B cell (primary cell): ENCODE data around the gene S100A13. TPM values are rescaled to one million over a fixed set of nuclear protein-coding genes. Genes with fewer than 3 reads are reported as not detected.
A peak's percentile ranks its signal among the peaks of the same experiment; 100 is the strongest.

Experiments used
- ATAC-seq: fragments of 200-7000 bp; cut with Tn5 transposase; one replicate; pipeline ENCODE4 v1.10.0; 2021; ENCODE audit warnings: low read depth, mild to moderate bottlenecking, moderate number of reproducible peaks, moderate library complexity
- CTCF ChIA-PET: fragments of 350-600 bp; sonication (Branson Sonifier 250); formaldehyde crosslinking; loops from one replicate; lab custom pipeline; 2021; ENCODE audit warnings: antibody characterized with exemption, inconsistent platforms; lab: Charles Lee
- POLR2A ChIA-PET: fragments of 350-600 bp; sonication (Branson Sonifier 250); formaldehyde crosslinking; loops from one replicate; lab custom pipeline; 2021; ENCODE audit warnings: antibody characterized with exemption; lab: Charles Lee
- DNase-seq: peaks from one replicate; pipeline ENCODE4 v3.0.0; 2013
- H2AFZ ChIP-seq: 2 replicates; pipeline ENCODE4 v1.6.1; 2012; ENCODE audit warnings: mild to moderate bottlenecking, low read depth, low read length; ENCODE audit not compliant: insufficient read depth, poor library complexity, severe bottlenecking
- H3K27ac ChIP-seq, 2 donors: 1 replicate in 1 of 2; 2 replicates in 1 of 2; pipeline ENCODE4 v1.5.1; 2012 to 2013; ENCODE audit warnings: low read length in 2 of 2, mild to moderate bottlenecking in 2 of 2, moderate library complexity in 1 of 2
- H3K27me3 ChIP-seq, 4 experiments: fragments of 200-600 bp in 1 of 4; sonication (generic) in 1 of 4; replicated peaks in 1 of 4; 1 replicate in 2 of 4; 2 replicates in 2 of 4; pipeline versions ENCODE4 v1.6.1 to v1.7.0; 2013 to 2016; ENCODE audit warnings: low read length in 3 of 4, mild to moderate bottlenecking in 2 of 4, mixed read lengths in 1 of 4, moderate library complexity in 1 of 4; ENCODE audit not compliant: insufficient read depth in 4 of 4, control insufficient read depth in 3 of 4; ENCODE audit errors: control extremely low read depth in 1 of 4
- H3K36me3 ChIP-seq, 2 experiments: replicated peaks in 1 of 2; 1 replicate in 1 of 2; 2 replicates in 1 of 2; pipeline versions ENCODE4 v1.6.1 to v1.7.1; 2013; ENCODE audit warnings: low read length in 1 of 2; ENCODE audit not compliant: insufficient read depth in 2 of 2, control insufficient read depth in 1 of 2; ENCODE audit errors: control extremely low read depth in 1 of 2, extremely low read depth in 1 of 2
- H3K4me1 ChIP-seq, 2 donors: fragments of 200-600 bp in 1 of 2; sonication (generic) in 1 of 2; 1 replicate in 1 of 2; 2 replicates in 1 of 2; pipeline versions ENCODE4 v1.5.1 to v1.6.1; 2013 to 2017; ENCODE audit warnings: low read length in 2 of 2; ENCODE audit not compliant: control insufficient read depth in 2 of 2, insufficient read depth in 2 of 2
- H3K4me2 ChIP-seq: replicated peaks from 2 replicates; pipeline ENCODE3; 2012; ENCODE audit warnings: mild to moderate bottlenecking, low read depth, low read length; ENCODE audit not compliant: poor library complexity, severe bottlenecking
- H3K4me3 ChIP-seq, 5 experiments: fragments of 200-600 bp in 1 of 5; sonication (generic) in 1 of 5; 1 replicate in 3 of 5; 2 replicates in 2 of 5; pipeline versions ENCODE4 v1.5.1 to v1.7.0; 2011 to 2016; ENCODE audit warnings: low read length in 4 of 5, mild to moderate bottlenecking in 4 of 5, low read depth in 2 of 5, control low read depth in 1 of 5, moderate library complexity in 1 of 5; ENCODE audit not compliant: insufficient read depth in 1 of 5; ENCODE audit errors: control extremely low read depth in 1 of 5, extremely low read depth in 1 of 5
- H3K79me2 ChIP-seq: fragments of 200-600 bp; sonication (generic); one replicate; pipeline ENCODE4 v1.6.0; 2016; ENCODE audit warnings: low read length; ENCODE audit not compliant: control insufficient read depth, insufficient read depth
- H3K9ac ChIP-seq: fragments of 200-600 bp; sonication (generic); 2 replicates; pipeline ENCODE4 v1.6.1; 2017; ENCODE audit warnings: mild to moderate bottlenecking, low read length, moderate library complexity
- H3K9me3 ChIP-seq, 3 donors: one replicate each; pipeline versions ENCODE4 v1.6.1 to v1.7.1; 2013; ENCODE audit warnings: low read length in 2 of 3; ENCODE audit not compliant: control insufficient read depth in 2 of 3, insufficient read depth in 1 of 3; ENCODE audit errors: control extremely low read depth in 1 of 3
- H4K20me1 ChIP-seq: 2 replicates; pipeline ENCODE4 v1.6.0; 2012; ENCODE audit warnings: mild to moderate bottlenecking, low read length; ENCODE audit not compliant: insufficient read depth, control insufficient read depth, poor library complexity, severe bottlenecking
- H3K27ac Mint-ChIP-seq: one replicate; pipeline ENCODE4 v1.8.0; 2021; ENCODE audit warnings: mixed read lengths
- H3K27me3 Mint-ChIP-seq: one replicate; pipeline ENCODE4 v1.8.0; 2021; ENCODE audit warnings: mixed read lengths
- H3K4me1 Mint-ChIP-seq: one replicate; pipeline ENCODE4 v1.8.0; 2021; ENCODE audit warnings: mixed read lengths
- H3K4me3 Mint-ChIP-seq: one replicate; pipeline ENCODE4 v1.8.0; 2021; ENCODE audit warnings: mixed read lengths
- H3K9me3 Mint-ChIP-seq: one replicate; pipeline ENCODE4 v1.8.0; 2022; ENCODE audit warnings: mixed read lengths; ENCODE audit not compliant: insufficient read depth
- EZH2 ChIP-seq: IDR thresholded peaks from 2 replicates; pipeline ENCODE4 v1.6.1; 2012; ENCODE audit warnings: borderline replicate concordance, low read depth, mild to moderate bottlenecking, moderate library complexity, low read length; ENCODE audit not compliant: insufficient read depth, poor library complexity, severe bottlenecking
- WGBS: methylation state at CpG from one replicate; pipeline ENCODE4 v1.1.5; 2013; ENCODE audit warnings: missing lambda C conversion rate; ENCODE audit not compliant: insufficient coverage; 5-methylcytosine and 5-hydroxymethylcytosine counted together
- intact Hi-C: fragments of 100-400 bp; cut with micrococcal nuclease; formaldehyde crosslinking; loops from one replicate; pipeline ENCODE4 v1.10.0; 2022
- polyA plus RNA-seq: library from polyadenylated mRNA; depleted of rRNA; stranded (reverse); fragments of >200 nt; gene quantifications from 2 replicates; pipeline ENCODE4 v1.2.3, GENCODE V29; 2012
- total RNA-seq, 2 donors: library from RNA; stranded (reverse); fragments of 120-200 nt in 1 of 2; gene quantifications; 1 replicate in 1 of 2; 2 replicates in 1 of 2; pipeline versions ENCODE4 v1.2.3 to v1.2.4, GENCODE V29; 2013 to 2022
- TF ChIP-seq, protein P1 (sequence below): fragments of 200-600 bp; IDR thresholded peaks from one replicate; pipeline ENCODE4 v1.8.0; 2022; ENCODE audit warnings: antibody characterized with exemption, mild to moderate bottlenecking

Gene S100A13
- total and polyA plus RNA-seq, 2 donors (not counting 1 experiment from before 2014, with no cell fraction given): 9.8 to 17.8 TPM

DNA sequence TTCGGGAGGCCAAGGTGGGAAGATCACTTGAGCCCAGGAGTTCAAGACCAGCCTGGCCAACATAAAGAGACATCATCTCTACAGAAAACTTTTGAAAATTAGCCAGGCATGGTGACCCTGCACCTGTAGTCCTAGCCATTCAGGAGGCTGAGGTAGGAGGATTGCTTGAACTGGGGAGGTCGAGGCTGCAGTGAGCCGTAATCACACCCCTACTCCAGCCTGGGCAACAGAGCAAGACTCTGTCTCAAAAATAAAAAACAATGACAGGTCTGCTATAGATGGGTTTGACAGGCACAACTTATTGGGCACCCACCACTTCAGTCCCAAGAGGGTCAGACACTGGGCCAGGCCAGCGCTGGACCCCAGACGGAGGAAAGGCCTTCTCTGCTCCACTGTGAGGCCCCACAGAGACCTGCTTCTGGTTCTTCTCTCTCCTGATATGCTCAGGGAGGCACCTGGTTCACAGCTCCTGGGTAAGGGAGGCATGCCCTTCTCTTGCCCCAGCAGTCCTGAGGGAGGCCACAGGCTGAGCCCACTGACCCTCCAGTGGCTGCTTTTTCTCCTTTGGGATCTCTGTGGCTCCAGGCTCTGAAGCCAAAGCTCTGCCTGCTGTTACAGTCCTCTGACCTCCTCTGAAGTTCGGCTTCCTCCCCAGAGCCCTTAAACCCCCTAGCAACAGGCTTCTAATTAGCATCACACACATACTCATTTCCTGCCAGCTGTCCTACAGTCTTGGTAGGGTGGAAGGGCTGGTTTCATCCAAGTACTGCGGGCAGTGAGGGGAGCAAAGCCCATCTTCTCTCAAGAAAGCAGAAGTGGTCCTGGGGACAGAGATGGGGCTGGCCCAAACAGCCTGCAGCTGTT is 28.8 kb downstream of the S100A13 start:
- peak overlapping the region; percentile 78 for H3K4me2 ChIP-seq
- intact Hi-C loops: loop anchor here (1.0 to 2.0 kb wide), 4 partner anchors 35 to 73 kb away; partner anchors contain the start of gene SNAPIN
- peaks cover 27 to 39% of the 10 kb centered on the region in 2 donors for H3K4me1 ChIP-seq
- CTCF ChIA-PET: interaction anchor here (0.6 to 2.1 kb wide), 14 partner anchors 12 to 1682 kb away, joined by 3 to 6 read pairs (median 3); partner anchors contain the start of genes S100A13 and S100A6
- H3K27me3 ChIP-seq: no peaks in the 10 kb centered on the region
- peak overlapping the region; percentile 53 for H3K9ac ChIP-seq
- peaks cover 39% of the 10 kb centered on the region for H3K4me1 Mint-ChIP-seq
- POLR2A ChIA-PET: interaction anchor here (0.6 to 2.1 kb wide), 8 partner anchors 26 to 392 kb away, joined by 3 to 17 read pairs (median 4); partner anchors contain the start of genes CHTOP, RPS27 and S100A6
- peak overlapping the region; percentile 68 for H3K4me3 Mint-ChIP-seq
- TF ChIP-seq, protein P1, sequence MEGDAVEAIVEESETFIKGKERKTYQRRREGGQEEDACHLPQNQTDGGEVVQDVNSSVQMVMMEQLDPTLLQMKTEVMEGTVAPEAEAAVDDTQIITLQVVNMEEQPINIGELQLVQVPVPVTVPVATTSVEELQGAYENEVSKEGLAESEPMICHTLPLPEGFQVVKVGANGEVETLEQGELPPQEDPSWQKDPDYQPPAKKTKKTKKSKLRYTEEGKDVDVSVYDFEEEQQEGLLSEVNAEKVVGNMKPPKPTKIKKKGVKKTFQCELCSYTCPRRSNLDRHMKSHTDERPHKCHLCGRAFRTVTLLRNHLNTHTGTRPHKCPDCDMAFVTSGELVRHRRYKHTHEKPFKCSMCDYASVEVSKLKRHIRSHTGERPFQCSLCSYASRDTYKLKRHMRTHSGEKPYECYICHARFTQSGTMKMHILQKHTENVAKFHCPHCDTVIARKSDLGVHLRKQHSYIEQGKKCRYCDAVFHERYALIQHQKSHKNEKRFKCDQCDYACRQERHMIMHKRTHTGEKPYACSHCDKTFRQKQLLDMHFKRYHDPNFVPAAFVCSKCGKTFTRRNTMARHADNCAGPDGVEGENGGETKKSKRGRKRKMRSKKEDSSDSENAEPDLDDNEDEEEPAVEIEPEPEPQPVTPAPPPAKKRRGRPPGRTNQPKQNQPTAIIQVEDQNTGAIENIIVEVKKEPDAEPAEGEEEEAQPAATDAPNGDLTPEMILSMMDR: no peak
- TF ChIP-seq EZH2: no peak
- peak; percentile 95 for ATAC-seq
- H3K27ac ChIP-seq: peak overlapping the region; percentile 94 to 97
- no peaks in the 10 kb centered on the region for H3K79me2 ChIP-seq
- H3K36me3 ChIP-seq: no peaks in the 10 kb centered on the region
- peak; percentile 91 for DNase-seq
- H3K4me3 ChIP-seq: peak overlapping the region in 1 of 5 experiments; percentile 15
- no peaks in the 10 kb centered on the region for H3K9me3 Mint-ChIP-seq
- H3K27me3 Mint-ChIP-seq: no peaks in the 10 kb centered on the region
- 32% methylated on average over 4 of the region's 7 CpGs for WGBS
- peak overlapping the region; percentile 96 for H3K27ac Mint-ChIP-seq
- no peaks in the 10 kb centered on the region for H4K20me1 ChIP-seq
- H2AFZ ChIP-seq: peak overlapping the region; percentile 86
- H3K9me3 ChIP-seq: no peaks in the 10 kb centered on the region

DNA sequence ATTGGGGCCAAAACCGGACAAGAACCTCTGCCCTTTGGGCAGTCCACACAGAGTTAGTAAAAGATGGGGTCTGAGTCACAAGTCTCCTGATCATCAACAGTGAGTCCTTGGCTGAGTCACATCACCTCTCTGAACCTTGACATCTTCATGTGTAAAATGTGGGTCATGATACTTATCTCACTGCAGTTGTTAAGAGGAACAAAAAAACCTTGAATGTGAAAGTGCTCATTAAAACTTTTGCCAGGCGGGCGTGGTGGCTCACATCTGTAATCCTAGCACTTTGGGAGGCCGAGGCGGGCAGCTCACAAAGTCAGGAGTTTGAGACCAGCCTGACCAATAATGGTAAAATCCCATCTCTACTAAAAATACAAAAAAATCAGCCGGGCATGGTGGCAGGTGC is 30.1 kb downstream of the S100A13 start:
- peaks cover 37% of the 10 kb centered on the region for H3K4me1 Mint-ChIP-seq
- peak overlapping the region; percentile 29 for H3K4me3 Mint-ChIP-seq
- no peak overlapping the region for H3K9ac ChIP-seq
- no peaks in the 10 kb centered on the region for H3K27me3 Mint-ChIP-seq
- H3K4me1 ChIP-seq: peaks cover 27 to 39% of the 10 kb centered on the region in 2 donors
- H3K9me3 ChIP-seq: no peaks in the 10 kb centered on the region
- DNase-seq: no peak
- no peaks in the 10 kb centered on the region for H3K79me2 ChIP-seq
- peak overlapping the region; percentile 86 for H2AFZ ChIP-seq
- ATAC-seq: no peak
- POLR2A ChIA-PET: interaction anchor here (0.7 to 1.8 kb wide), 3 partner anchors 32 to 64 kb away, joined by 3 to 5 read pairs (median 3); partner anchors contain the start of gene CHTOP
- TF ChIP-seq EZH2: no peak
- TF ChIP-seq, protein P1: no peak
- H3K27ac ChIP-seq: peak overlapping the region; percentile 94 to 97
- no peaks in the 10 kb centered on the region for H4K20me1 ChIP-seq
- H3K9me3 Mint-ChIP-seq: no peaks in the 10 kb centered on the region
- peak overlapping the region; percentile 96 for H3K27ac Mint-ChIP-seq
- CTCF ChIA-PET: interaction anchor here (0.9 to 1.6 kb wide), 2 partner anchors 25 to 86 kb away, joined by 3 to 6 read pairs; no protein-coding TSS in a partner anchor
- intact Hi-C loops: no loop called here
- H3K36me3 ChIP-seq: no peaks in the 10 kb centered on the region
- 69% methylated on average over 4 of the region's 6 CpGs for WGBS
- H3K4me2 ChIP-seq: peak overlapping the region; percentile 26
- H3K27me3 ChIP-seq: no peaks in the 10 kb centered on the region
- H3K4me3 ChIP-seq: no peak overlapping the region
